PC-3 (cell line): ENCODE measurements around the gene MTM1.

ENCODE experiments used
- CTCF ChIP-seq: fragments of 300-600 bp; sonication (generic); conservative IDR thresholded peaks from 2 replicates; pipeline ENCODE4 v1.5.1; 2017; ENCODE audit warnings: antibody characterized with exemption, low read depth, mild to moderate bottlenecking, low read length
- EZH2 ChIP-seq: fragments of 300-600 bp; sonication (generic); IDR thresholded peaks from one replicate; pipeline ENCODE4 v1.6.1; 2017; ENCODE audit warnings: antibody characterized with exemption, mild to moderate bottlenecking, low read length; ENCODE audit not compliant: unreplicated experiment

GRCh38 chrX:150564838-150565237 lies 3.6 kb upstream of the MTM1 start:
- no peak for TF ChIP-seq CTCF
- TF ChIP-seq EZH2: no peak
